H9 (cell line): ENCODE data around the gene ZNF488. TPM values are rescaled to one million over a fixed set of nuclear protein-coding genes. Genes with fewer than 3 reads are reported as not detected.
A peak's percentile ranks its signal among the peaks of the same experiment; 100 is the strongest.

Experiments used
- DNase-seq: peaks from one replicate; pipeline ENCODE4 v3.0.0-alpha.2; 2017
- H2AFZ ChIP-seq: one replicate; pipeline ENCODE4 v1.6.1; 2013; ENCODE audit warnings: mild to moderate bottlenecking, low read length, control low read depth, moderate library complexity
- H2AK5ac ChIP-seq: 2 replicates; pipeline ENCODE4 v1.6.1; 2013; ENCODE audit warnings: low read length, control low read depth, mixed read lengths; ENCODE audit not compliant: insufficient read length
- H2BK120ac ChIP-seq: one replicate; pipeline ENCODE4 v1.6.1; 2013; ENCODE audit warnings: low read depth, mild to moderate bottlenecking, low read length, control low read depth, inconsistent platforms; ENCODE audit not compliant: poor library complexity, severe bottlenecking
- H2BK12ac ChIP-seq: 2 replicates; pipeline ENCODE4 v1.6.1; 2013; ENCODE audit warnings: low read length, control low read depth, mixed read lengths, low read depth; ENCODE audit not compliant: insufficient read length
- H2BK15ac ChIP-seq: 2 replicates; pipeline ENCODE4 v1.6.1; 2013; ENCODE audit warnings: low read depth, low read length, control low read depth
- H2BK20ac ChIP-seq: one replicate; pipeline ENCODE4 v1.6.1; 2013; ENCODE audit warnings: low read depth, mild to moderate bottlenecking, low read length, control low read depth, inconsistent platforms; ENCODE audit not compliant: poor library complexity, severe bottlenecking
- H2BK5ac ChIP-seq: 2 replicates; pipeline ENCODE4 v1.6.1; 2013; ENCODE audit warnings: low read length, control low read depth, mixed read lengths; ENCODE audit not compliant: insufficient read length
- H3K14ac ChIP-seq: 2 replicates; pipeline ENCODE4 v1.6.1; 2013; ENCODE audit warnings: low read length, control low read depth; ENCODE audit not compliant: insufficient read depth
- H3K18ac ChIP-seq: 2 replicates; pipeline ENCODE4 v1.6.1; 2013; ENCODE audit warnings: low read depth, mild to moderate bottlenecking, mixed read lengths, low read length, control low read depth; ENCODE audit not compliant: insufficient read length
- H3K23ac ChIP-seq: 2 replicates; pipeline ENCODE4 v1.6.1; 2013; ENCODE audit warnings: low read length, control low read depth, mixed read lengths, low read depth; ENCODE audit not compliant: insufficient read length
- H3K23me2 ChIP-seq: 2 replicates; pipeline ENCODE4 v1.6.1; 2013; ENCODE audit warnings: low read depth, mild to moderate bottlenecking, mixed read lengths, low read length, control low read depth; ENCODE audit not compliant: insufficient read length, poor library complexity, severe bottlenecking
- H3K27ac ChIP-seq: 2 replicates; pipeline ENCODE4 v1.5.1; 2013; ENCODE audit warnings: low read length, control low read depth, mixed read lengths, low read depth; ENCODE audit not compliant: insufficient read length
- H3K27me3 ChIP-seq: 2 replicates; pipeline ENCODE4 v1.6.1; 2013; ENCODE audit warnings: low read length, control low read depth, inconsistent platforms; ENCODE audit not compliant: insufficient read depth
- H3K4ac ChIP-seq: 2 replicates; pipeline ENCODE4 v1.6.1; 2013; ENCODE audit warnings: low read depth, mild to moderate bottlenecking, control low read depth, inconsistent platforms, low read length, moderate library complexity
- H3K4me1 ChIP-seq: 2 replicates; pipeline ENCODE4 v1.6.1; 2013; ENCODE audit warnings: low read length, control low read depth, inconsistent platforms; ENCODE audit not compliant: insufficient read depth
- H3K4me2 ChIP-seq: 2 replicates; pipeline ENCODE4 v1.6.1; 2013; ENCODE audit warnings: low read length, control low read depth, mixed read lengths; ENCODE audit not compliant: insufficient read length, insufficient read depth
- H3K56ac ChIP-seq: 2 replicates; pipeline ENCODE4 v1.6.1; 2013; ENCODE audit warnings: low read depth, mild to moderate bottlenecking, mixed read lengths, low read length, control low read depth; ENCODE audit not compliant: insufficient read length
- H3K79me1 ChIP-seq: 2 replicates; pipeline ENCODE4 v1.6.1; 2013; ENCODE audit warnings: low read depth, mild to moderate bottlenecking, moderate library complexity, low read length, control low read depth, inconsistent platforms; ENCODE audit not compliant: insufficient read depth, poor library complexity, severe bottlenecking
- H3K79me2 ChIP-seq: 2 replicates; pipeline ENCODE4 v1.6.1; 2013; ENCODE audit warnings: low read length, control low read depth, inconsistent platforms; ENCODE audit not compliant: insufficient read depth
- H3K9ac ChIP-seq: 2 replicates; pipeline ENCODE4 v1.6.1; 2013; ENCODE audit warnings: low read length, control low read depth, mixed read lengths; ENCODE audit not compliant: insufficient read length; ENCODE audit errors: extremely low read depth
- H3K9me3 ChIP-seq: one replicate; pipeline ENCODE4 v1.6.1; 2013; ENCODE audit warnings: low read depth, low read length, inconsistent platforms; ENCODE audit not compliant: control insufficient read depth
- H3T11ph ChIP-seq: one replicate; pipeline ENCODE4 v1.6.1; 2013; ENCODE audit warnings: mild to moderate bottlenecking, low read length, control low read depth, inconsistent platforms
- H4K20me1 ChIP-seq: one replicate; pipeline ENCODE4 v1.6.1; 2013; ENCODE audit not compliant: control insufficient read depth, insufficient read length, insufficient read depth
- H4K5ac ChIP-seq: 2 replicates; pipeline ENCODE4 v1.6.1; 2013; ENCODE audit warnings: low read depth, mild to moderate bottlenecking, mixed read lengths, low read length, control low read depth; ENCODE audit not compliant: insufficient read length
- H4K8ac ChIP-seq: replicated peaks from 2 replicates; pipeline ENCODE4 v1.6.1; 2013; ENCODE audit warnings: low read length, control low read depth, mixed read lengths, low read depth; ENCODE audit not compliant: insufficient read length
- H4K91ac ChIP-seq: 2 replicates; pipeline ENCODE4 v1.6.1; 2013; ENCODE audit warnings: low read depth, mild to moderate bottlenecking, moderate library complexity, mixed read lengths, low read length, control low read depth; ENCODE audit not compliant: insufficient read length
- H3K27ac Mint-ChIP-seq, 3 experiments: 2 replicates in 2 of 3; 3 replicates in 1 of 3; pipeline ENCODE4 v1.8.0; 2020 to 2021; ENCODE audit warnings: mixed read lengths in 3 of 3, mild to moderate bottlenecking in 1 of 3, moderate library complexity in 1 of 3
- H3K27me3 Mint-ChIP-seq: 2 replicates; pipeline ENCODE4 v1.8.0; 2021; ENCODE audit warnings: low read depth, mild to moderate bottlenecking, moderate library complexity, mixed read lengths
- H3K36me3 Mint-ChIP-seq, 3 experiments: 2 replicates in 2 of 3; 3 replicates in 1 of 3; pipeline ENCODE4 v1.8.0; 2020 to 2021; ENCODE audit warnings: low read depth in 3 of 3, mixed read lengths in 3 of 3; ENCODE audit not compliant: insufficient read depth in 1 of 3
- H3K4me1 Mint-ChIP-seq, 2 experiments: 2 replicates each; pipeline ENCODE4 v1.8.0; 2020; ENCODE audit warnings: mixed read lengths in 2 of 2
- H3K4me3 Mint-ChIP-seq, 2 experiments: 2 replicates in 1 of 2; 3 replicates in 1 of 2; pipeline ENCODE4 v1.8.0; 2020 to 2021; ENCODE audit warnings: mild to moderate bottlenecking in 2 of 2, mixed read lengths in 2 of 2, moderate library complexity in 1 of 2
- H3K9me3 Mint-ChIP-seq, 2 experiments: 2 replicates in 1 of 2; 3 replicates in 1 of 2; pipeline ENCODE4 v1.8.0; 2020; ENCODE audit warnings: mild to moderate bottlenecking in 2 of 2, mixed read lengths in 2 of 2, moderate library complexity in 1 of 2
- WGBS: extraction: QIAGEN DNeasy Blood & Tissue Kit; methylation state at CpG from one replicate; pipeline ENCODE4 v1.1.7; 2013; ENCODE audit warnings: missing lambda C conversion rate, low lambda C conversion rate, mixed read lengths; ENCODE audit not compliant: insufficient read length; ENCODE audit errors: extremely low coverage; 5-methylcytosine and 5-hydroxymethylcytosine counted together
- total RNA-seq: library from RNA; stranded (reverse); gene quantifications from 2 replicates; pipeline ENCODE4 v1.2.1, GENCODE V29; 2021
- TF ChIP-seq, protein P1 (sequence below): fragments of 200-600 bp; sonication (generic); conservative IDR thresholded peaks from 3 replicates; pipeline ENCODE4 v1.8.0; 2021; ENCODE audit warnings: antibody characterized with exemption, mild to moderate bottlenecking

The ZNF488 gene
- total RNA-seq, 1 experiment from 2014 or later: 2.9 TPM

DNA sequence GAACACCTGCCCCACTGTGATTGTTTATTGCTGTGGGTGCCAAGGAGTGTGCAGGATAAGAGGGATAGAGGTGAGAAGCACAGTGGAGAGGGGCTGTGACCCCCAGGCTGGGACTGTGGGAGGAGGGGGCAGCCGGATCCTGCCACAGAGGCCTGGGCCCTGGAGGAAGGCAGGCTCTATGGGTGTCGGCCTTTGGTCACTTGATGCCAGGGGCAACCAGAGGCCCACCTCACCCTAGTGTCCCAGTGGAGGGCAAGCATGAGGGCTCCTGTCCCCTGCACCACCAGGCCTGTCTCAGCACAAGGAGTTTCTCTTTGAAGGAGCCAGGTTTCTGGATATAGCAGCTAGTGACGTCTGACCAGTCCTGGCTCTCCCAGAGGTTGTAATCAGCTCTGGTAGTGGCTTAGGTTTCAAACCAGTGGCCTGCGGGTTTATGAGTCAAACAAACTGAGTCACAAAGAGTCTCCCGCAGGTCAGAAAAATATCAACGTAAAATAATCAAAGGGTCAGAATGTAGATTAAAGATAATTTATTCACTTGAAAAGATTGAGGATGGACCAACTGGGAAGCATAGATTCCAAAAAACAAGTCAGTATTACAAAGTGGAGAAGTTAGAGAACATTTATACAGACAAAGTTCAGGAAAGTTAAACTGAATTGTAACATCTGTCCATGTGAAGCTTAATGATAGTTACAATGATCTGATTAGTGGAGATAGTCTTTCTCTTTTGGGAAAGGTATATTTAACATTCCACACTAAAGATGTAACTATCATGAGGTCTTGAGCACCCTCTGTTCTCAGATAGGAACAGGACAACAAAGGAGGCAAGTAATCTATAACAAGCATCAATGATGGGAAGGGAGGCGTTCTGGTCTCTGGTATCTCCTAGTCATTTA lies 37.2 kb upstream of the ZNF488 start:
- H4K20me1 ChIP-seq: no peaks in the 10 kb centered on the region
- no peak overlapping the region for H3K4me2 ChIP-seq
- TF ChIP-seq, protein P1, sequence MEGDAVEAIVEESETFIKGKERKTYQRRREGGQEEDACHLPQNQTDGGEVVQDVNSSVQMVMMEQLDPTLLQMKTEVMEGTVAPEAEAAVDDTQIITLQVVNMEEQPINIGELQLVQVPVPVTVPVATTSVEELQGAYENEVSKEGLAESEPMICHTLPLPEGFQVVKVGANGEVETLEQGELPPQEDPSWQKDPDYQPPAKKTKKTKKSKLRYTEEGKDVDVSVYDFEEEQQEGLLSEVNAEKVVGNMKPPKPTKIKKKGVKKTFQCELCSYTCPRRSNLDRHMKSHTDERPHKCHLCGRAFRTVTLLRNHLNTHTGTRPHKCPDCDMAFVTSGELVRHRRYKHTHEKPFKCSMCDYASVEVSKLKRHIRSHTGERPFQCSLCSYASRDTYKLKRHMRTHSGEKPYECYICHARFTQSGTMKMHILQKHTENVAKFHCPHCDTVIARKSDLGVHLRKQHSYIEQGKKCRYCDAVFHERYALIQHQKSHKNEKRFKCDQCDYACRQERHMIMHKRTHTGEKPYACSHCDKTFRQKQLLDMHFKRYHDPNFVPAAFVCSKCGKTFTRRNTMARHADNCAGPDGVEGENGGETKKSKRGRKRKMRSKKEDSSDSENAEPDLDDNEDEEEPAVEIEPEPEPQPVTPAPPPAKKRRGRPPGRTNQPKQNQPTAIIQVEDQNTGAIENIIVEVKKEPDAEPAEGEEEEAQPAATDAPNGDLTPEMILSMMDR: no peak
- H3K9ac ChIP-seq: no peak overlapping the region
- no peaks in the 10 kb centered on the region for H3K27me3 Mint-ChIP-seq
- no peak overlapping the region for H2BK5ac ChIP-seq
- H4K5ac ChIP-seq: no peak overlapping the region
- no peaks in the 10 kb centered on the region for H3K23me2 ChIP-seq
- peak overlapping the region; percentile 1 for H3K18ac ChIP-seq
- no peaks in the 10 kb centered on the region; the same call in 1 of the 2 replicates for H3K4me1 ChIP-seq
- H3K79me2 ChIP-seq: no peaks in the 10 kb centered on the region
- no peaks in the 10 kb centered on the region for H3K79me1 ChIP-seq
- H3K27ac Mint-ChIP-seq: peak overlapping the region in 1 of 3 experiments; percentile 29; a peak in 1 of 7 replicates
- no peak overlapping the region for H3T11ph ChIP-seq
- H3K27me3 ChIP-seq: no peaks in the 10 kb centered on the region
- no peak overlapping the region for H3K56ac ChIP-seq
- no peak overlapping the region for H3K4me3 Mint-ChIP-seq
- no peak overlapping the region for H4K8ac ChIP-seq
- no peak overlapping the region for H2BK120ac ChIP-seq
- no peaks in the 10 kb centered on the region; a peak in 1 of 5 replicates for H3K9me3 Mint-ChIP-seq
- no peaks in the 10 kb centered on the region for H3K36me3 Mint-ChIP-seq
- H4K91ac ChIP-seq: no peak overlapping the region
- no peak for DNase-seq
- no peak overlapping the region for H2AFZ ChIP-seq
- no CpG with 5 or more reads among the region's 7 CpGs for WGBS
- H2BK15ac ChIP-seq: no peak overlapping the region
- no peak overlapping the region for H3K23ac ChIP-seq
- no peaks in the 10 kb centered on the region for H3K9me3 ChIP-seq
- H3K4me1 Mint-ChIP-seq: peaks cover 15 to 19% of the 10 kb centered on the region in 2 experiments
- no peak overlapping the region for H2AK5ac ChIP-seq
- no peak overlapping the region for H2BK20ac ChIP-seq
- H3K14ac ChIP-seq: no peak overlapping the region
- H2BK12ac ChIP-seq: no peak overlapping the region
- no peak overlapping the region for H3K27ac ChIP-seq
- no peak overlapping the region for H3K4ac ChIP-seq
